Measurements from ENCODE around the gene FUT3.

The FUT3 gene

DNA sequence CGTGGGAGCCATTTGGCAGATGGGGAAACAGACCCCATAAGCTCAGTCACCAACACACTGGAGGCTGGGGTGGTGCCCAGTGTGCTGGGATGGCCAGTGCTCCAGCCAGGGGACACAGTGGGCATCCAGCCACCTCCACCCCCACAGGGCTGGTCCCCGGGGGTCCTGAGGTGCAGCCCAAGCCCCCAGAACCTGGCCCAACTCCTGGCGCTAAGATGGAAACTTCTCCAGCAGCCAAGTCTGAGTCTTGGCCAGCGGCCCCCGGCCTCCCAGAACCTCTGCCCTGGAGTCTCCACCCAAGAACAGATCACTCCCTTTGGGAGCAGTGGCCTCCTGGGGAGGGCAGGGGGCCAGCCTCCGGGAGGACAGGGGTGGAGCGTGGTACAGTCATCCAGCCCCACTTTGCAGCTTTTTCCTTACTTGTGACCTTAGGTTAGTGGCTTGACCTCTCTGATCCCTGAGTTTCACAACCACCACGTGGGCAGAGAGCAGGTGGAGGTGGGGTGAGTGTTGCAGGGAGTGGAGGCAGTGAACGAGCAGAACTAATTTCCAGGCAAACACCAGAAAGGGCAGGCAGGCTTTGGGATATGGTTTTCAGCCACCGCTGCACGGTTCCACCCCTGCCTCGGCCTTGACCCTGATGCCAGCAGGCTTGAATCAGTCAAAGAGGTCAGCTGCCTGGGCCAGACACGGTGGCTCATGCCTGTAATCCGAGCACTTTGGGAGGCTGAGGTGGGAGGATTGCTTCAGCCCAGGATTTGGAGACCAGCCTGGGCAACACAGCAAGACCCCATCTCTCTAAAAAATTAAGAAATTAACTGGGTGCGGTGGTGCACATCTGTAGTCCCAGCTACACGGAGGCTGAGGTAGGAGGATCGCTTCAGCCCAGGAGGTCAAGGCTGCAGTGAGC, 50.6 kb downstream of the FUT3 start:
- no peak for DNase-seq

- DNase-seq, result no peak
Measured at GRCh38 chr19:5799247-5800241, 51.7 kb downstream of the FUT3 start.

- no peak for DNase-seq
Measured at GRCh38 chr19:5798244-5798643, 53.0 kb downstream of the FUT3 start.

- DNase-seq, result no peak
Measured at GRCh38 chr19:5795382-5795919, 55.8 kb downstream of the FUT3 start.

- DNase-seq, result no peak
Measured at GRCh38 chr19:5793188-5793587, 58.1 kb downstream of the FUT3 start.

Measured in NCI-H526 (cell line).